NCI-H748 (cell line): ENCODE data around the gene GID8.

ENCODE experiments used
- DNase-seq: peaks from one replicate; lab custom pipeline; 2025; ENCODE audit not compliant: unreplicated experiment; lab: John Stamatoyannopoulos, UW

Gene GID8

DNA sequence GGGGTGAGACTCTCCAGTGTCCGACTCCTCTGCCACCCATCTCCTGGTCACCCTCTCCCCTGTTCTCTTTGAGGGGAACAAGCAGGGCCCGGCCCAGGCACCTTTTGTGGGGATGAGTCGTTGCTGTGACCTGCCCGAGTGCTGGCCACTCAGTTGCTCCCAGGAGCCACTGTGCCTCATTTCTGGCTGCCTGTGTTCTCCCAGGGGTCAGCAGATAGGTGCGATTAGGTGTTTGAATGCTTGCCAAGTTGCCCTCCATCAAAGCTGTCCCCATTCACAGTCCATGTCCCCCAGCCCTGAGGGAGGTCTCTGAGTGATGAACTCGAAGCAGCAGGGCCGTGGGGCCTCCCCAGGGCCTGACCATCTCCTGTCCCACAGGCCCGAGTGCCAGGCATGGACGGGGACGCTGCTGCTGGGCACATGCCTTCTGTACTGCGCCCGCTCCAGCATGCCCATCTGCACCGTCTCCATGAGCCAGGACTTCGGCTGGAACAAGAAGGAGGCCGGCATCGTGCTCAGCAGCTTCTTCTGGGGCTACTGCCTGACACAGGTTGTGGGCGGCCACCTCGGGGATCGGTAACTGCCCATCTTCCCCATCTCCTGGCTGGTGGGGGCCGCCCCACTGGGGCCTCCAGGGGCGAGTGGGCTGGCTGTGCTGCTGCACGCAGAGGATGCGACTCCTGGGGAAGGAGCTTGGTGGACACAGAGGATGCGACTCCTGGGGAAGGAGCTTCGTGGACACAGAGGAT is 18.6 kb downstream of the GID8 start:
- DNase-seq: no peak

- DNase-seq: no peak
Measured at GRCh38 chr20:62957136-62958117, 19.5 kb downstream of the GID8 start.

- DNase-seq: no peak
Measured at GRCh38 chr20:62958388-62959100, 20.6 kb downstream of the GID8 start.

DNA sequence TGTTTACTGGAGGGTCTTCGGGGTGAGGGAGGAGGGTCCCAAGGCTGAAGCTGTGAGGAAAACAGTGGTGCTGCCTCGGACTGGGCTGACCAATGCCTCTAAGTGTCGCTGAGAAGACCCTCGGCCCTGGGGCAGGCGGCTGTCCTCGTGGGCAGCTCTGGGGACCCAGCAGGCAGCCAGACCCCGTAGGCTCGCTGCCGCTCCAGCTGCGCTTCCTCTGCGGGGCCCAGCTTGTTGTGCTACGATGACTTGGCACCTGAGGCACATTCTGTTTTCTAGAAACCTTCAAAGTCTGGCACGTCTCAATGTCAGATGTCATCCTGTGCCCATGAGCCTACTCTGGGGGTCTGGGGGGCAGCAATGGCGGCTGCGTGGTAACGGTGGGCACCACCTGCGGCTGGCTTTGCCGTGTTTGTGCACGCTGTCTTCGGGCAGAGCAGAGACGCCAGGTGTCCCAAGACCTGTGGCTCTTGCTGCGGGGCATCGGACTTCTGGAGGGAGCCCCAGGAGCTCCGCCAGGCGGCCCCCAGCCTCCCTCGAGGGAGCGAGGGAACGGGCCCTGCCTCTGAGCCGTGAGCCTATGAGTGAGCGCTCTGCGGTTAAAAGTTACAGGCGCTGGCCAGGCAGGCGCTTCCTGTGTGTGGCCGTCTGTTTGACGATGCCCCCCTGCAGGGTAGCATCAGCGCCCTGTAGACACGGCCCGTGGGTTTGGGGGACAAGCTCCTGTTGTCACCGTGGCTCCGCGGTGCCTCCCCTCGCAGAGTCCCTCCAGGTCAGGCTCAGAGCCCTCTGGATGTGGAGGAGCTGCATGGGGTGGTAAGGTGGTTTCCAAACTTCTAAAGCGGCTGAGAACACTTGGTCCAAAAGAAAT is 21.4 kb downstream of the GID8 start:
- no peak for DNase-seq

- DNase-seq: no peak
Measured at GRCh38 chr20:62959998-62960436, 22.1 kb downstream of the GID8 start.

DNA sequence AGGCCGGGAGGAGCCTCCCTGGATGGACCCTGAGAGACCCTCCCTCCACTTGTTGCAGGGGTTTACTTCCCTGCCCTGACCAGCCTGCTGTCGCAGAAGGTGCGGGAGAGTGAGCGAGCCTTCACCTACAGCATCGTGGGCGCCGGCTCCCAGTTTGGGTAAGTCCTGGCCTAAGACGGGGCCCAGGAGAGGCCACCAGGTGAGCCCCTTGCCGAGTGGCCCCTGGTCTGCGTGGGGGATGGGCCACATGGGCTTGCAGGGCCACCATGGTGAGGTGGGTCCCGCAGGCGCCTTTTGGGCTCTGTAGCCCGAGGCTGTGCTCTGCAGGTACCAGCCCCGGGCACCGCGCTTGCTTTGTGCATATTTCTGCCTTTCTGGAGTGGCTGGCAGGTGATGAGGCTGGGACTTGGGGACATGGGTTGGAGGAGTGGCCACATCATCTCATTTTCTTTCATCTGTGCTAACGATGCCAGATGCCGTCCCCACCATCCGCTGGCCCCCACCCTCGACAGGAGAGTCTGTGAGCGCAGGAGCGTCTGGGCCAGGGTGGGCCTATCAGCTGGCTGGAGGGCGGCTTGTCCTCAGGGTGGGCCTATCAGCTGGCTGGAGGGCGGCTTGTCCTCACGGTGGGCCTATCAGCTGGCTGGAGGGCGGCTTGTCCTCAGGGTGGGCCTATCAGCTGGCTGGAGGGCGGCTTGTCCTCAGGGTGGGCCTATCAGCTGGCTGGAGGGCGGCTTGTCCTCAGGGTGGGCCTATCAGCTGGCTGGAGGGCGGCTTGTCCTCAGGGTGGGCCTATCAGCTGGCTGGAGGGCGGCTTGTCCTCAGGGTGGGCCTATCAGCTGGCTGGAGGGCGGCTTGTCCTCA is 22.7 kb downstream of the GID8 start:
- DNase-seq: peak; percentile 80

GRCh38 chr20:62961310-62961783 is 23.4 kb downstream of the GID8 start:
- peak; percentile 56 for DNase-seq

DNA sequence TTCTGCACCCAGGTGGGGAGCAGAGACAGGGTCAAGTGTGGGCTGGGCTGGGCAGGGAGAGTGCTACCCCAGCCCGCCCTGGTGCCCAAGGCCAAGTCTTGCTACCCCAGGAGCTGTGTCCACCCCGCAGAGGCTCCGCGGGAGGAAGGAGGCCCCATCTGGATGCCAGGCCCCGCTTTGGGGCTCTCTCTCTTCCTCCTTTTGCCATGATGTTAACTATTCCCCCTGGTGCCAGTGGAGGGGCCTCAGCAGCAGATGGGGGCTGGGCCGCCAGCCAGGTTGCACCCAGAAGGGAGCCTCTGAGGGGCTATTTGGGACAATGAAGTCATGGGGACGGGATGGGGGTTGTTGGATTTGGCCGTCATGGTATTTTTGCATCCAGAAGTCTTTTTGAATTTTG is 23.9 kb downstream of the GID8 start:
- no peak for DNase-seq

- DNase-seq: no peak
Measured at GRCh38 chr20:62962221-62962879, 24.4 kb downstream of the GID8 start.

- DNase-seq: no peak
Measured at GRCh38 chr20:62962891-62963613, 25.1 kb downstream of the GID8 start.

GRCh38 chr20:62963614-62964397 is 25.9 kb downstream of the GID8 start:
- DNase-seq: no peak

DNA sequence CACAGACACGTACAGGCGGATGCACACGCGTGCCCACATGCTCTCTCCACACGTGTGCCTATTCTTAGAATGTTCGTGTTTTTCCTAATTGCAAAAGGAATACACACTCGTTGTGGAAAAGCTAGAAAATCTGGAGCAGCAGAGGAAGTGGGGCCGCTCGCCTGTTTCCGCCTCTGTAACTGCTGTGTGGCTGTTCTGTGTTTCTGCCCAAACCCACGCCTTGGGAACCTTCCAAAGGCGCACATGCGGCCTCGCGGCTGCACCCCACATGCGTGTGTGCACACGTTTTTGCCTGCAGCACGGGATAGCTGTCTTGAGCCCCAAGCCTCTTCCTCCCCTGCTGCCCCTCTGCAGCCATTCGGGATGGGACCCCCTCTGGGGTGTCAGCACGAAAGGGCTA is 26.8 kb downstream of the GID8 start:
- DNase-seq: no peak

DNA sequence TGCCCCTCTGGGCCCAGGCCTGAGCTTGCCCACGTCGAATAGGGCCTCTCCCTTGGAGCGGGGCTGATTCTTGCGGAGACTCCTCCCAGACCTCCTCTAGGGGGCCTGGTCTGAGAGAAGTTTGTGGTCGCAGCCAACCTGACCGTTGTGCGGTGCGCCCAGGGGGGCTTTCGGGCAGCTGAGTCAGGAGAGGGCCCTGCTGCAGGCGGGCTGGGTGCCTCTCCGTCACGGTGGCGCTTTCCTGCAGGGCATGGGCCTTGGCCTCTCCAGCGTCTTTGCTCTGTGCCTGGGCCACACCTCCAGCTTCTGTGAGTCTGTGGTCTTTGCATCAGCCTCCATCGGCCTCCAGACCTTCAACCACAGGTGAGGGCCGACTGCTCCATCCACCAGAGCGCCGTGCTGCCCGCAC is 27.4 kb downstream of the GID8 start:
- no peak for DNase-seq

- DNase-seq: no peak
Measured at GRCh38 chr20:62966212-62967148, 28.5 kb downstream of the GID8 start.

DNA sequence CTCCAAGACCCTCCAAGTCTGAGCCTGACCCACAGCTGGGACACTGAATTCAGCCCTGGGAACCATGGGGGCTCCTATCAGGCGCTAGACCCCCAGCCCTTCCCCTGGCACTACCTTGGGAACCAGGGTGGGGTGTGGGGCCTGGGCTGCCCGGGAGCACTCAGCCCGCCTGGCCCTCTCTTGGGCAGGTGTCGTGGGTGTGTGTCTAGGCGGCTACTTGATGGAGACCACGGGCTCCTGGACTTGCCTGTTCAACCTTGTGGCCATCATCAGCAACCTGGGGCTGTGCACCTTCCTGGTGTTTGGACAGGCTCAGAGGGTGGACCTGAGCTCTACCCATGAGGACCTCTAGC is 29.2 kb downstream of the GID8 start:
- DNase-seq: no peak

DNA sequence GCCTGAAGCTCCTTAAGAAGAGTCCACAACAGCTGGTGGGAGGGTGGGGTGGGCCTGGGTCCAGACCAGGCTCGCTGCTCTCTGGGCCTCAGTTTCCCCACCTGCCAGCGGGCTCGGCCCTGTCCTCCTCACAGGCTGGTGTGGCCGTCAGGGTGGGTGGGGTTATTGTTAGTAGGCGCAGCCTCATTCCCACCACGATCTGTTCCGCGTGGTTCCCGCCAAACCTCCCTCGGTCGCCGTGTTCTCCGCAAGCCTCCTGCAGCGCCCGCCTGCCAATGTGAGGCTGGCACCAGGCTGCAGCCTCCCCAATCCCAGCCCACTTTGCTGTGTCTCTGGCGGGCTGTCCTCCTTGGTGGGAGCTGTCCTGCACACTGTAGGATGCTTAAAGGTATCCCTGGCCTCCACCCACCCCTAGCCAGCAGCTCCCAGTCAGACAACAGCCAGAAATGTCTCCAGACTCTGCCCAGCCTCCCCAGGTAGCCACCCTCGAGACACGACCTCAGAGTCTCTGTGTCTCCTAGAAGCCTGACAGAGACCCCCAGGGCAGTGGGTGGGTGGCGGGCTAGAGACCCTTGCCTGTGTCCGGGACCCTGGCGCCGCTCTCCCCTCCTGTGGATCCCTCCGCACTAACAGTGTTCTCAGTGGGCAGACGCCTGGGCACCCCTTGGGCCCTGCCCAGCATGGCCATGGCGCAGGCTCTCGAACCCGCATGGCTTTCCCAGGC is 29.8 kb downstream of the GID8 start:
- DNase-seq: no peak
